ENCODE results near the gene ABLIM1. TPM values are rescaled to one million over a fixed set of nuclear protein-coding genes. Genes with fewer than 3 reads are reported as not detected.
A peak's percentile ranks its signal among the peaks of the same experiment; 100 is the strongest.

ABLIM1 gene
- total and polyA plus RNA-seq, 2 of the 13 experiments (the other 11 are each of a cell fraction or from before 2014, with no cell fraction given), result 59.4 to 92.7 TPM

- TF ChIP-seq SUZ12 (IDR thresholded peaks at IDR 0.05; ENCODE audit: low read depth, low read length) (no peak), AFF4 (CRISPR knock-in tag; IDR thresholded peaks at IDR 0.05) (no peak), TBX3 (IDR thresholded peaks at IDR 0.05; ENCODE audit: borderline replicate concordance) (no peak; the same call in 1 of the 2 replicates), KAT2B (IDR thresholded peaks at IDR 0.05; ENCODE audit: borderline replicate concordance, low read depth, low read length) (no peak), MATR3 (CRISPR knock-in tag; IDR thresholded peaks at IDR 0.05) (no peak), BCL6 (CRISPR knock-in tag; IDR thresholded peaks at IDR 0.05) (peak; percentile 89), ZNF253 (CRISPR knock-in tag; IDR thresholded peaks at IDR 0.05; ENCODE audit: borderline replicate concordance) (no peak), ZNF256 (CRISPR knock-in tag; conservative IDR thresholded peaks at IDR 0.05) (no peak), ZNF616 (CRISPR knock-in tag; IDR thresholded peaks at IDR 0.05; ENCODE audit: low read depth) (no peak), ZNF546 (CRISPR knock-in tag; conservative IDR thresholded peaks at IDR 0.05) (no peak), RXRB (CRISPR knock-in tag; IDR thresholded peaks at IDR 0.05; ENCODE audit: borderline replicate concordance) (peak; percentile 94), ZNF674 (CRISPR knock-in tag; IDR thresholded peaks at IDR 0.05; ENCODE audit: low read depth) (no peak), RFX3 (CRISPR knock-in tag; IDR thresholded peaks at IDR 0.05) (no peak), YEATS4 (CRISPR knock-in tag; IDR thresholded peaks at IDR 0.05; ENCODE audit: borderline replicate concordance) (no peak; the same call in 1 of the 2 replicates), NFKBIZ (CRISPR knock-in tag; IDR thresholded peaks at IDR 0.05) (no peak; the same call in 1 of the 2 replicates), ZNF354B (CRISPR knock-in tag; IDR thresholded peaks at IDR 0.05) (no peak), CAMTA2 (CRISPR knock-in tag; IDR thresholded peaks at IDR 0.05; ENCODE audit: borderline replicate concordance) (no peak), EP300 (IDR thresholded peaks at IDR 0.05; ENCODE audit: low read depth in 2 of 2, low read length in 2 of 2) (peak; percentile 59 to 93), EP300 (CRISPR knock-in tag; IDR thresholded peaks at IDR 0.05; ENCODE audit: borderline replicate concordance) (peak; percentile 96), NCOA1 (CRISPR knock-in tag; IDR thresholded peaks at IDR 0.05) (0 out of 2 replicates have a peak, but pooled peaks have one; percentile 47), LCORL (IDR thresholded peaks at IDR 0.05) (no peak), LCORL (CRISPR knock-in tag; IDR thresholded peaks at IDR 0.05) (peak; percentile 69; the same call in 1 of the 2 replicates)
- TF ChIP-seq, protein P1, sequence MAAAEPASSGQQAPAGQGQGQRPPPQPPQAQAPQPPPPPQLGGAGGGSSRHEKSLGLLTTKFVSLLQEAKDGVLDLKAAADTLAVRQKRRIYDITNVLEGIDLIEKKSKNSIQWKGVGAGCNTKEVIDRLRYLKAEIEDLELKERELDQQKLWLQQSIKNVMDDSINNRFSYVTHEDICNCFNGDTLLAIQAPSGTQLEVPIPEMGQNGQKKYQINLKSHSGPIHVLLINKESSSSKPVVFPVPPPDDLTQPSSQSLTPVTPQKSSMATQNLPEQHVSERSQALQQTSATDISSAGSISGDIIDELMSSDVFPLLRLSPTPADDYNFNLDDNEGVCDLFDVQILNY (CRISPR knock-in tag; conservative IDR thresholded peaks at IDR 0.05), result no peak
- TF ChIP-seq, protein P2, sequence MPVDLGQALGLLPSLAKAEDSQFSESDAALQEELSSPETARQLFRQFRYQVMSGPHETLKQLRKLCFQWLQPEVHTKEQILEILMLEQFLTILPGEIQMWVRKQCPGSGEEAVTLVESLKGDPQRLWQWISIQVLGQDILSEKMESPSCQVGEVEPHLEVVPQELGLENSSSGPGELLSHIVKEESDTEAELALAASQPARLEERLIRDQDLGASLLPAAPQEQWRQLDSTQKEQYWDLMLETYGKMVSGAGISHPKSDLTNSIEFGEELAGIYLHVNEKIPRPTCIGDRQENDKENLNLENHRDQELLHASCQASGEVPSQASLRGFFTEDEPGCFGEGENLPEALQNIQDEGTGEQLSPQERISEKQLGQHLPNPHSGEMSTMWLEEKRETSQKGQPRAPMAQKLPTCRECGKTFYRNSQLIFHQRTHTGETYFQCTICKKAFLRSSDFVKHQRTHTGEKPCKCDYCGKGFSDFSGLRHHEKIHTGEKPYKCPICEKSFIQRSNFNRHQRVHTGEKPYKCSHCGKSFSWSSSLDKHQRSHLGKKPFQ (CRISPR knock-in tag; IDR thresholded peaks at IDR 0.05; ENCODE audit: insufficient replicate concordance), result no peak
Observed at GRCh38 chr10:114489521-114490310, 168.4 kb downstream of the ABLIM1 start (continued).

Measured in HepG2 (cell line).